ENCODE measurements around the gene CNTN6.

DNA sequence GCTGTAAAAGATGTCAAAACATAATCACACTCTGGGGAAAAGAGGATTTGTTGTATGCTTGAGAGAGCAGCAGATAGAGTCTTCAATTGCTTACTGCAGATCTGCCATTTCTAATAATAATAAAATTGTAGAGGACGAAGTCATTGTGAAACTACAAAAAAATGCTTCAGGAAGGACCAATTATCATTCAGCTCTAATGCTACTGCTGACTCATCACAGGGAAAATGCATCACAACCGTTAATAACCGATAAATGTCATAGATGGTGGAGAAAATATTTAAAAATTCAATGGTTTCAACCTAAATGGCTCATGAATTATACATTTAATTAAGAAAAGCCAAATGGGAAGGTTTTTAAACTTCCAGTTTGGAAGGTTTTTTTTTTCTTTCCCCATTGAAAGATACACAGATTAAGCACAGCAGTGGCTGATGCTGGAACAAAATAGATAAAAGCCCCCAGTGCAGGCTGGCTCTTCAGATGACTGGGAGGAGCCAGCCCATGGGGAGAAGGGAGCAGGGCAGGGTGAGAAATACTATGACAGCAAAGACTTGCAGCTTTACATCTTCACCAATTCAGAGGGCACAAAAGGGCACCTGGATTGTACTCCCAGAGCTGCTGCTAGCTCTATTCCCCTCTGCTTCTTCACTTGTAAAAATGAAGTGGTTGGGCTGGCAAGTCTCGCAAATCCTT, 196.1 kb downstream of the CNTN6 start:
- TF ChIP-seq, protein P1, sequence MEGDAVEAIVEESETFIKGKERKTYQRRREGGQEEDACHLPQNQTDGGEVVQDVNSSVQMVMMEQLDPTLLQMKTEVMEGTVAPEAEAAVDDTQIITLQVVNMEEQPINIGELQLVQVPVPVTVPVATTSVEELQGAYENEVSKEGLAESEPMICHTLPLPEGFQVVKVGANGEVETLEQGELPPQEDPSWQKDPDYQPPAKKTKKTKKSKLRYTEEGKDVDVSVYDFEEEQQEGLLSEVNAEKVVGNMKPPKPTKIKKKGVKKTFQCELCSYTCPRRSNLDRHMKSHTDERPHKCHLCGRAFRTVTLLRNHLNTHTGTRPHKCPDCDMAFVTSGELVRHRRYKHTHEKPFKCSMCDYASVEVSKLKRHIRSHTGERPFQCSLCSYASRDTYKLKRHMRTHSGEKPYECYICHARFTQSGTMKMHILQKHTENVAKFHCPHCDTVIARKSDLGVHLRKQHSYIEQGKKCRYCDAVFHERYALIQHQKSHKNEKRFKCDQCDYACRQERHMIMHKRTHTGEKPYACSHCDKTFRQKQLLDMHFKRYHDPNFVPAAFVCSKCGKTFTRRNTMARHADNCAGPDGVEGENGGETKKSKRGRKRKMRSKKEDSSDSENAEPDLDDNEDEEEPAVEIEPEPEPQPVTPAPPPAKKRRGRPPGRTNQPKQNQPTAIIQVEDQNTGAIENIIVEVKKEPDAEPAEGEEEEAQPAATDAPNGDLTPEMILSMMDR (optimal IDR thresholded peaks at IDR 0.05 in 1 of 3, IDR thresholded peaks at IDR 0.05 in 1 of 3, conservative IDR thresholded peaks at IDR 0.05 in 1 of 3; ENCODE audit: extremely low read depth in 1 of 3, insufficient read depth in 2 of 3, low read length in 3 of 3), result no peak
- TF ChIP-seq EZH2 (IDR thresholded peaks at IDR 0.05; ENCODE audit: low read length), result no peak

Measured in keratinocyte (primary cell).